ENCODE data around the gene EMX2. TPM values are rescaled to one million over a fixed set of nuclear protein-coding genes. Genes with fewer than 3 reads are reported as not detected.

EMX2 gene
- total RNA-seq, 1 experiment from 2014 or later: not detected

DNA sequence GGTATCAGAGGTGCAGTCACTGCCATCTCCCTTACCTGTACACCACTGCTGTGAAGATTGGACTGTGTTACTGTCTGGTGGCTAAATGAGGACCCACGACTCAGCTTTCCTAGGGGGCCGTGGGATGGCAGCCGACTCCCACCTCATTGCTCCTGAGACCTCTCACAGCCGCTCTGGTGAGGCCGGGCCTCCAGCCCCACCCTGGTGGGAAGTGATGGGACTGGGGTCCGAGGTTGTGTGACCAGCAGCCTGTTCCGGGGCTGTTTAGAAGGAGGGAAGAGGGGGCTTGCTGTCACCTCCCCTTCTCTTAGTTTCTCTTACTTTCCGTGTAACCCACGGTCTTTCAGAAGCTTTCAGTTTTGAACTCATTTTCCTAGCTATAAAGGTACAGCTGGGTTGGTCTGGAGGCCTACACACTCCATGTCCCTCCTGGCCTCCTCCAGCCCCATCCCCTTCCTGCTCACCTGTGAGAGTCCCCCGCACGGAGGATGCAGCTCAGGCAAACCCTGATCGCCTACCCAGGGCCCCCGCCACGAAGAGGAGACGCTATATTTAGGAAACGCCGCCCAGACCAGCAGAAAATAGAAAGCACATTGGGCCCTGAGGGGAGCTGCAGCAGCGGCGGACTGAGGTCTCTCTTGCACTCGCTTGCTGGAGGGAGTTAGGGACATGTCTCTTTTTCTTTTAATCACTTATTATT lies 4.6 kb downstream of the EMX2 start:
- Histone ChIP-seq H3K4me3 (ENCODE audit: low read depth, low read length, poor library complexity, severe bottlenecking) (no peak overlapping the region), H3K36me3 (ENCODE audit: insufficient read depth, low read length, poor library complexity, severe bottlenecking) (no peaks in the 10 kb centered on the region), H3K4me1 (ENCODE audit: insufficient read depth, low read length, poor library complexity, severe bottlenecking) (peaks cover 11% of the 10 kb centered on the region), H3K27me3 (replicated peaks; ENCODE audit: insufficient read depth, low read depth, low read length, poor library complexity) (peaks cover 100% of the 10 kb centered on the region), H3K27ac (ENCODE audit: low read depth, low read length, poor library complexity, severe bottlenecking) (no peak overlapping the region), H3K9me3 (ENCODE audit: low read depth, low read length, poor library complexity, severe bottlenecking) (no peaks in the 10 kb centered on the region)
- POLR2A ChIA-PET (ENCODE audit: low non-redundant PET): no interaction called here
- no peak for TF ChIP-seq CTCF (conservative IDR thresholded peaks at IDR 0.05; ENCODE audit: low read depth, low read length)
- no peak for TF ChIP-seq EZH2 (IDR thresholded peaks at IDR 0.05; ENCODE audit: borderline replicate concordance, low read depth, low read length, poor library complexity, severe bottlenecking)
- CTCF ChIA-PET: no interaction called here
- DNase-seq (ENCODE audit: low spot score): no peak
- intact Hi-C loops (cut with micrococcal nuclease; ENCODE audit: unreplicated experiment): loop anchor here (10.0 kb wide), 1 partner anchor 498 kb away; the partner anchor contains the start of gene RAB11FIP2
- BruUV-seq (replicated peaks): no TSS peak

GRCh38 chr10:117547716-117548668 lies 5.4 kb downstream of the EMX2 start:
- ChIA-PET CTCF (no interaction called here), POLR2A (ENCODE audit: low non-redundant PET) (no interaction called here)
- peaks cover 100% of the 10 kb centered on the region for H3K27me3 ChIP-seq (replicated peaks; ENCODE audit: insufficient read depth, low read depth, low read length, poor library complexity)
- H3K4me1 ChIP-seq (ENCODE audit: insufficient read depth, low read length, poor library complexity, severe bottlenecking): peaks cover 11% of the 10 kb centered on the region
- no peak for DNase-seq (ENCODE audit: low spot score)
- intact Hi-C loops (cut with micrococcal nuclease; ENCODE audit: unreplicated experiment): loop anchor here (10.0 kb wide), 1 partner anchor 497 kb away; the partner anchor contains the start of gene RAB11FIP2
- no peaks in the 10 kb centered on the region for H3K9me3 ChIP-seq (ENCODE audit: low read depth, low read length, poor library complexity, severe bottlenecking)
- no peaks in the 10 kb centered on the region for H3K36me3 ChIP-seq (ENCODE audit: insufficient read depth, low read length, poor library complexity, severe bottlenecking)
- no peak overlapping the region for H3K4me3 ChIP-seq (ENCODE audit: low read depth, low read length, poor library complexity, severe bottlenecking)
- H3K27ac ChIP-seq (ENCODE audit: low read depth, low read length, poor library complexity, severe bottlenecking): no peak overlapping the region
- no TSS peak for BruUV-seq (replicated peaks)
- no peak for TF ChIP-seq CTCF (conservative IDR thresholded peaks at IDR 0.05; ENCODE audit: low read depth, low read length)
- peak; percentile 91 for TF ChIP-seq EZH2 (IDR thresholded peaks at IDR 0.05; ENCODE audit: borderline replicate concordance, low read depth, low read length, poor library complexity, severe bottlenecking)

- TF ChIP-seq EZH2 (IDR thresholded peaks at IDR 0.05; ENCODE audit: borderline replicate concordance, low read depth, low read length, poor library complexity, severe bottlenecking) (no peak), CTCF (conservative IDR thresholded peaks at IDR 0.05; ENCODE audit: low read depth, low read length) (no peak)
- H3K27ac ChIP-seq (ENCODE audit: low read depth, low read length, poor library complexity, severe bottlenecking): no peak overlapping the region
- intact Hi-C loops (cut with micrococcal nuclease; ENCODE audit: unreplicated experiment): loop anchor here (10.0 kb wide), 1 partner anchor 496 kb away; the partner anchor contains the start of gene RAB11FIP2
- H3K27me3 ChIP-seq (replicated peaks; ENCODE audit: insufficient read depth, low read depth, low read length, poor library complexity): peaks cover 100% of the 10 kb centered on the region
- no peak for DNase-seq (ENCODE audit: low spot score)
- no peak overlapping the region for H3K4me3 ChIP-seq (ENCODE audit: low read depth, low read length, poor library complexity, severe bottlenecking)
- CTCF ChIA-PET: no interaction called here
- no TSS peak for BruUV-seq (replicated peaks)
- peaks cover 6% of the 10 kb centered on the region for H3K4me1 ChIP-seq (ENCODE audit: insufficient read depth, low read length, poor library complexity, severe bottlenecking)
- POLR2A ChIA-PET (ENCODE audit: low non-redundant PET): no interaction called here
- no peaks in the 10 kb centered on the region for H3K36me3 ChIP-seq (ENCODE audit: insufficient read depth, low read length, poor library complexity, severe bottlenecking)
- H3K9me3 ChIP-seq (ENCODE audit: low read depth, low read length, poor library complexity, severe bottlenecking): no peaks in the 10 kb centered on the region
Measured at GRCh38 chr10:117549100-117549585, 6.6 kb downstream of the EMX2 start.
